ENCODE data around the gene NMNAT1.
A peak's percentile ranks its signal among the peaks of the same experiment; 100 is the strongest.
"Not testable (repeated sequence)": the region's sequence is repeated elsewhere in the genome, so short reads cannot be mapped to it uniquely, and the experiment has no call there.

The NMNAT1 gene

DNA sequence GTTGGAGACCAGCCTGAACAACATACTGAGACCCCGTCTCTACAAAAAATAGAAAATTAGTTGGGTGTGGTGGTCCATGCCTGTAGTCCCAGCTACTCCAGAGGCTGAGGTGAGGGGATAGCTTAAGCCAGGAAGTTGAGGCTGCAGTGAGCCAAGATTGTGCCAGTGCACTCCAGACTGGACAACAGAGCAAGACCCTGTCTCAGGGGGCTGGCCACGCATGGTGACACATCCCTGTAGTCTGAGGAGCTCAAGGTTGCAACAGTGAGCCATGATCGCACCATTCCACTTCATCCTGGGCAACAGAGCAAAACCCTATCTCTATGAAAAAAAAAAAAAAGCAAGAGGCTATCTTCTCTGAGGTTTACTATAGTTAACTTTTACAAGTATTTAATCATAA is 76.8 kb downstream of the NMNAT1 start:
- no peak for TF ChIP-seq ZNF274 (IDR thresholded peaks at IDR 0.05; ENCODE audit: low read depth, low read length)
- H3K4me3 ChIP-seq (ENCODE audit: low read length), result no peak overlapping the region

DNA sequence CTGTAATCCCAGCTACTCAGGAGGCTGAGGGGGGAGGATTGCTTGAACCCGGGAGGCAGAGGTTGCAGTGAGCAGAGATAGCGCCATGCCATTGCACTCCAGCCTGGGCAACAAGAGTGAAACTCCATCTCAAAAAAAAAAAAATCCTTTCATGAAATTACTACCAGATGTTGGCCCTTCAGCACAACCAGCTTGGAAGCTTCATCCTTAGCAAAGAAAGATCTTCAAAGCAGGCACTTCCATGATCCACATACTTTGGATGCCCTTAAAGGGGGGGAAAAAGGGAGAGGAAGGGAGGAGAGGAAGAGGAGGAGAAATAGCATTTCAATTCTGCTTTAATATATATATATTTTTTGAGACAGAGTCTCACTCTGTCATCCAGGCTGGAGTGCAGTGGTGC is 77.4 kb downstream of the NMNAT1 start:
- H3K4me3 ChIP-seq (ENCODE audit: low read length), result not testable (repeated sequence)

DNA sequence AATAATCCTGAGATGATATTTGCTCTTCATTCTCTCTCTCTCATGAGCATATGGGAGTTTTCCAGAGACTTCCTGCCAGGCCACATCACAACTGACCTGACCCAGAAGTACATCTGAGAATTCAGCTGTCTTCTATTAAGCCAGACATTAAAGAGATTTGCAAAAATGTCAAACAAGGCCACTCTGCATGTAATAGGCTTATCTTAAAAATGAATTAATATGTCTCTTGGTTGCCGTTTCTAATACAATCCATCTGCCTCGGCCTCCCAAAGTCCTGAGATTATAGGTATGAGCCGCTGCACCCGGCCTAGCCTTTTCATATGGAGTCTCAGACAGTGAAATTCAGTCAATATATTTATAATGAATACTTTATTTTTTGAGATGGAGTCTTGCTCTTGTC is 78.7 kb downstream of the NMNAT1 start:
- H3K4me3 ChIP-seq (ENCODE audit: low read length), result not testable (repeated sequence)

DNA sequence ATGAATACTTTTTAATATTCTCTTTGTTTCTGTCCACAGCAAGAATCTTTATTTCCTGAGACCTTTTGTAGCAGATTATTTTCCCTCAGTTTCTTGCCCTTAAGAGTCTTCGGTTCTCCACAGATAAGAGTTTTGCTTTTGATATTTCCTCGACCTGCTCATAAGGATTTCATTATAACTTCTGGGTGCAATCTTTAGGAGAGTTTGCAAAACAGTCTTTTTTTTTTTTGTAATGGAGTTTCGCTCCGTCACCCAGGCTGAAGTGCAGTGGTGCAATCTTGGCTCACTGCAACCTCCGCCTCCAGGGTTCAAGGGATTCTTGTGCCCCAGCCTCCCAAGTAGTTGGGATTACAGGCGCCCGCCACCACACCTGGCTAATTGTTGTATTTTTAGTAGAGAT is 79.4 kb downstream of the NMNAT1 start:
- H3K4me3 ChIP-seq (ENCODE audit: low read length), result no peak overlapping the region
- no peak for TF ChIP-seq ZNF274 (IDR thresholded peaks at IDR 0.05; ENCODE audit: low read depth, low read length)

DNA sequence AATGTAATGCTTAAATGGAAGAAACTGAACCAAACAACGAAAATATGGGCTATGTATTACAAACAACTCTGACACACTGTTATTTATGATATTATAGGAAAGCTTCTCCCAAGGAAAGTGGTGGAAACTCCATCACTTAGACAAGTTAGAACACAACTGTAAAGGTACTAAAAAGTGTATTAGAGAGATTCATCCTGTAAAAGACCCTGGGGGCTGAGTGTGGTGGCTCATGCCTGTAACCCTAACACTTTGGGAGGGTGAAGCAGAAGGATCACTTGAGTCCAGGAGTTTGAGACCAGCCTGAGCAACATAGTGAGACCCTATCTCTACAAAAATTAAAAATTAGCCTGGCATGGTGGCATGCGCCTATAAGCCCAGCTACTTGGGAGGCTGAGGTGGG is 82.1 kb downstream of the NMNAT1 start:
- no peak for TF ChIP-seq ZNF274 (IDR thresholded peaks at IDR 0.05; ENCODE audit: low read depth, low read length)
- no peak overlapping the region for H3K4me3 ChIP-seq (ENCODE audit: low read length)

DNA sequence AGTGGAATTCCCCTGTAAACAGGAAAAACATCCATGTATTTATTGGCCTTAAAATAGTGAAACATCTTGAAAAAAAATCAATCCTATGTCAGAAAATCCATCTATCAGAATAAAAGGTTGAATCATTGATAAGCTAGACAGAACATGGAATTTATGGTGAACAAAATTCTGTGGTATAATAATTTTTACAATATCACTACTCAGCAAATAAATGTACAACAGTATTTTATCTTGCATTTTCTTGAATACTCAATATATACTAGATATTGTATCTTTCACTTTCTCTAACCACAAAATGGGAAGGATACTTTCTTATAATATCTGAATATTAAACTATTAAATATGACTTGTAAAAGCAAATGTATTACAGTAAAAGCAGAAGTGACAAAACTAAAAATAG is 83.8 kb downstream of the NMNAT1 start:
- TF ChIP-seq ZNF274 (IDR thresholded peaks at IDR 0.05; ENCODE audit: low read depth, low read length), result no peak
- no peak overlapping the region for H3K4me3 ChIP-seq (ENCODE audit: low read length)

DNA sequence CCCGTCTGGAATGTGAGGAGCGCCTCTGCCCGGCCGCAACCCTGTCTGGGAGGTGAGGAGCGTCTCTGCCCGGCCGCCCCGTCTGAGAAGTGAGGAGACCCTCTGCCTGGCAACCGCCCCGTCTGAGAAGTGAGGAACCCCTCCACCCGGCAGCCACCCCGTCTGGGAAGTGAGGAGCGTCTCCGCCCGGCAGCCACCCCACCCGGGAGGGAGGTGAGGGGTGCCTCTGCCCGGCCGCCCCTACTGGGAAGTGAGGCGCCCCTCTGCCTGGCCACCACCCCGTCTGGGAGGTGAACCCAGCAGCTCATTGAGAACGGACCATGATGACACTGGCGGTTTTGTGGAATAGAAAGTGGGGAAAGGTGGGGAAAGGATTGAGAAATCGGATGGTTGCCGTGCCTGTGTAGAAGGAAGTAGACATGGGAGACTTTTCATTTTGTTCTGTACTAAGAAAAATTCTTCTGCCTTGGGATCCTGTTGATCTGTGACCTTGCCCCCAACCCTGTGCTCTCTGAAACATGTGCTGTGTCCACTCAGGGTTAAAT is 85.8 kb downstream of the NMNAT1 start:
- H3K4me3 ChIP-seq (ENCODE audit: low read length), result not testable (repeated sequence)

DNA sequence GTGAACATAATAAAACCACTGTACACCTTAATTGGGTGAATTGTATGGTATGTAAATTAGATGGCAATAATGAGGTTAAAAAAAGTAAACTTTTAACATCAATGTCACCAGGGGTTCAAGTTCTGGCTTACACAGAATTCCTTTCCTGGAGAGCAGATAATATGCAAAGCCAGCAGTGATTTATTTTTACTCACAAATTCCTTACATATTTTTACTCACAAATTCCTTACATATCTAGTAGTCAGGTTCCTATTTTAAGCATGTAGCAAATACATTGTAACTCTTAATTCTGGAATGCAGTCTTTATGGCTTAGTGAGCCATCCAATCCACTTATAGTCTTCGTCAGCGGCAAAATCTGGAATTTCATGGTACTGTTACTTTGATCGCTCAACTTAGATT is 88.2 kb downstream of the NMNAT1 start:
- TF ChIP-seq ZNF274 (IDR thresholded peaks at IDR 0.05; ENCODE audit: low read depth, low read length), result no peak
- no peak overlapping the region for H3K4me3 ChIP-seq (ENCODE audit: low read length)

DNA sequence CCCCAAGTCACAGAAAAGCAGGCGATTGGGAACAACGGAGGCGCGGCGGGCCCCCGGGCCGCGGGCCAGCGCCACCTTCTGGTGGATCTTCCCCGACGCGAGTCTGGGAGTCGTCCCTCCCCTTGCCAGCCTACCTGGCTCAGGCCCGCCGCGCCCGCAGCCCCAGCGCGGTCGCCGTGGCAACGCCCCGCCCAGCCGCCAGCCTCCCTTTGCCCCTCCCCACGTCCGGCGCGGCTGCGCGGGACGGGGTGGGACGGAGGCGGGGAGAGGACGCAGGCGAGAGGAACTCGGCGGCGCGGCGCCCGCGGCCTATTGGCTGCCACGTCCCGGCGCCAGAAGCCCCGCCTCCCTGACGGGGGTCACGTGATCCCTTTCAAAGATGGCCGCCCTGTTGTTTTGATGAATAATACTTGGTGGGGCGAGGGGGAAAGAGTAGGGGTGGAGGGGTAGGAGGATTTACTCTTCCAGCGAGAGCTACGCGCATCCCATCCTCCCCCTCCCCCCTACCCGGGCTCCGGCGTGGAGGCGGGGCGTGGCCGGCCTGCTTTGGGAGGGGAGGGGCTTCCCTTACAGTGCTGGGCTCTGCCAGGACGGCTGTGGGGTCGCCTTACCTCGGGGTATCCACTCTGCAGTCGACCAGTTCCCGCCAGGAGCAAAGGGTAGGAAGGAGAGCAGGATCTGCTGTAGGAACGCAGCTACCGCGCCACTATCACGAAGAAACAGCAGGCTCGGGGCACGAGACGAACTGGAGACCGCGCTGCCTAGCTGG is 89.5 kb downstream of the NMNAT1 start, which contains the start of gene UBE4B:
Gene UBE4B, plus strand, starts transcription at position 369 of the 769 bp plus-strand sequence. CDS start 713 bp downstream, outside the sequence.
- TF ChIP-seq ZNF274 (IDR thresholded peaks at IDR 0.05; ENCODE audit: low read depth, low read length), result no peak
- peak within 1 kb of the TSS; percentile 77 for H3K4me3 ChIP-seq (ENCODE audit: low read length)

DNA sequence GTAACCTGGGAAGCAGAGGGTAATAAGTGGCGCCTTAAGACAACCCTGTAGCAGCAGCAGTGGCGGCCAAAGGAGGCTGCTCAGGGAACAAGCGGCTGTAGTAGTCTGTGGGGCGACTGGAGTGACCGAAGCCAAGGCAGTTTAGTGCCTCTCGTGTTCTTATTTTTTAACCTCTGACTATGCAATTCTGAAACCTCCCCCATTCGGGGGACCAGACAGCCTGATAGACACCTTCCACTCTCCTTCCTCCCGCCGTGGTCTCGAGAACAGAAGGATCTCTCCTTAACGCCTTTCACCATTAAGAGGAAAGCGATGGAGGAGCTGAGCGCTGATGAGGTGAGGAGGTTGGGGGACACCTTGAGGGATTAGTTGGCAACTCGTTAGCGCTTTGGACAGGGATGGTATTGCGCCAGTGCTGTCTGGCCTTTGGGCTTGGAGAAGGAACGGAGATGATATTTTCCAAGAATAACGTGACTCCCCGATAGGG is 90.1 kb downstream of the NMNAT1 start:
- no peak for TF ChIP-seq ZNF274 (IDR thresholded peaks at IDR 0.05; ENCODE audit: low read depth, low read length)
- H3K4me3 ChIP-seq (ENCODE audit: low read length), result peak overlapping the region; percentile 77
